B cell (primary cell): ENCODE measurements around the gene CD52. TPM values are rescaled to one million over a fixed set of nuclear protein-coding genes. Genes with fewer than 3 reads are reported as not detected.

ENCODE experiments used
- ATAC-seq: fragments of 200-7000 bp; cut with Tn5 transposase; one replicate; pipeline ENCODE4 v1.10.0; 2021; ENCODE audit warnings: low read depth, mild to moderate bottlenecking, moderate number of reproducible peaks, moderate library complexity
- CTCF ChIA-PET: fragments of 350-600 bp; sonication (Branson Sonifier 250); formaldehyde crosslinking; loops from one replicate; lab custom pipeline; 2021; ENCODE audit warnings: antibody characterized with exemption, inconsistent platforms; lab: Charles Lee
- POLR2A ChIA-PET: fragments of 350-600 bp; sonication (Branson Sonifier 250); formaldehyde crosslinking; loops from one replicate; lab custom pipeline; 2021; ENCODE audit warnings: antibody characterized with exemption; lab: Charles Lee
- DNase-seq: peaks from one replicate; pipeline ENCODE4 v3.0.0; 2013
- H2AFZ ChIP-seq: 2 replicates; pipeline ENCODE4 v1.6.1; 2012; ENCODE audit warnings: mild to moderate bottlenecking, low read depth, low read length; ENCODE audit not compliant: insufficient read depth, poor library complexity, severe bottlenecking
- H3K27ac ChIP-seq, 2 donors: 1 replicate in 1 of 2; 2 replicates in 1 of 2; pipeline ENCODE4 v1.5.1; 2012 to 2013; ENCODE audit warnings: low read length in 2 of 2, mild to moderate bottlenecking in 2 of 2, moderate library complexity in 1 of 2
- H3K27me3 ChIP-seq, 4 experiments: fragments of 200-600 bp in 1 of 4; sonication (generic) in 1 of 4; replicated peaks in 1 of 4; 1 replicate in 2 of 4; 2 replicates in 2 of 4; pipeline versions ENCODE4 v1.6.1 to v1.7.0; 2013 to 2016; ENCODE audit warnings: low read length in 3 of 4, mild to moderate bottlenecking in 2 of 4, mixed read lengths in 1 of 4, moderate library complexity in 1 of 4; ENCODE audit not compliant: insufficient read depth in 4 of 4, control insufficient read depth in 3 of 4; ENCODE audit errors: control extremely low read depth in 1 of 4
- H3K36me3 ChIP-seq, 2 experiments: replicated peaks in 1 of 2; 1 replicate in 1 of 2; 2 replicates in 1 of 2; pipeline versions ENCODE4 v1.6.1 to v1.7.1; 2013; ENCODE audit warnings: low read length in 1 of 2; ENCODE audit not compliant: insufficient read depth in 2 of 2, control insufficient read depth in 1 of 2; ENCODE audit errors: control extremely low read depth in 1 of 2, extremely low read depth in 1 of 2
- H3K4me1 ChIP-seq, 2 donors: fragments of 200-600 bp in 1 of 2; sonication (generic) in 1 of 2; 1 replicate in 1 of 2; 2 replicates in 1 of 2; pipeline versions ENCODE4 v1.5.1 to v1.6.1; 2013 to 2017; ENCODE audit warnings: low read length in 2 of 2; ENCODE audit not compliant: control insufficient read depth in 2 of 2, insufficient read depth in 2 of 2
- H3K4me2 ChIP-seq: replicated peaks from 2 replicates; pipeline ENCODE3; 2012; ENCODE audit warnings: mild to moderate bottlenecking, low read depth, low read length; ENCODE audit not compliant: poor library complexity, severe bottlenecking
- H3K4me3 ChIP-seq, 5 experiments: fragments of 200-600 bp in 1 of 5; sonication (generic) in 1 of 5; 1 replicate in 3 of 5; 2 replicates in 2 of 5; pipeline versions ENCODE4 v1.5.1 to v1.7.0; 2011 to 2016; ENCODE audit warnings: low read length in 4 of 5, mild to moderate bottlenecking in 4 of 5, low read depth in 2 of 5, control low read depth in 1 of 5, moderate library complexity in 1 of 5; ENCODE audit not compliant: insufficient read depth in 1 of 5; ENCODE audit errors: control extremely low read depth in 1 of 5, extremely low read depth in 1 of 5
- H3K79me2 ChIP-seq: fragments of 200-600 bp; sonication (generic); one replicate; pipeline ENCODE4 v1.6.0; 2016; ENCODE audit warnings: low read length; ENCODE audit not compliant: control insufficient read depth, insufficient read depth
- H3K9ac ChIP-seq: fragments of 200-600 bp; sonication (generic); 2 replicates; pipeline ENCODE4 v1.6.1; 2017; ENCODE audit warnings: mild to moderate bottlenecking, low read length, moderate library complexity
- H3K9me3 ChIP-seq, 3 donors: one replicate each; pipeline versions ENCODE4 v1.6.1 to v1.7.1; 2013; ENCODE audit warnings: low read length in 2 of 3; ENCODE audit not compliant: control insufficient read depth in 2 of 3, insufficient read depth in 1 of 3; ENCODE audit errors: control extremely low read depth in 1 of 3
- H4K20me1 ChIP-seq: 2 replicates; pipeline ENCODE4 v1.6.0; 2012; ENCODE audit warnings: mild to moderate bottlenecking, low read length; ENCODE audit not compliant: insufficient read depth, control insufficient read depth, poor library complexity, severe bottlenecking
- H3K27ac Mint-ChIP-seq: one replicate; pipeline ENCODE4 v1.8.0; 2021; ENCODE audit warnings: mixed read lengths
- H3K27me3 Mint-ChIP-seq: one replicate; pipeline ENCODE4 v1.8.0; 2021; ENCODE audit warnings: mixed read lengths
- H3K4me1 Mint-ChIP-seq: one replicate; pipeline ENCODE4 v1.8.0; 2021; ENCODE audit warnings: mixed read lengths
- H3K4me3 Mint-ChIP-seq: one replicate; pipeline ENCODE4 v1.8.0; 2021; ENCODE audit warnings: mixed read lengths
- H3K9me3 Mint-ChIP-seq: one replicate; pipeline ENCODE4 v1.8.0; 2022; ENCODE audit warnings: mixed read lengths; ENCODE audit not compliant: insufficient read depth
- CTCF ChIP-seq: fragments of 200-600 bp; IDR thresholded peaks from one replicate; pipeline ENCODE4 v1.8.0; 2022; ENCODE audit warnings: antibody characterized with exemption, mild to moderate bottlenecking
- EZH2 ChIP-seq: IDR thresholded peaks from 2 replicates; pipeline ENCODE4 v1.6.1; 2012; ENCODE audit warnings: borderline replicate concordance, low read depth, mild to moderate bottlenecking, moderate library complexity, low read length; ENCODE audit not compliant: insufficient read depth, poor library complexity, severe bottlenecking
- WGBS: methylation state at CpG from one replicate; pipeline ENCODE4 v1.1.5; 2013; ENCODE audit warnings: missing lambda C conversion rate; ENCODE audit not compliant: insufficient coverage; 5-methylcytosine and 5-hydroxymethylcytosine counted together
- intact Hi-C: fragments of 100-400 bp; cut with micrococcal nuclease; formaldehyde crosslinking; loops from one replicate; pipeline ENCODE4 v1.10.0; 2022
- polyA plus RNA-seq: library from polyadenylated mRNA; depleted of rRNA; stranded (reverse); fragments of >200 nt; gene quantifications from 2 replicates; pipeline ENCODE4 v1.2.3, GENCODE V29; 2012
- total RNA-seq, 2 donors: library from RNA; stranded (reverse); fragments of 120-200 nt in 1 of 2; gene quantifications; 1 replicate in 1 of 2; 2 replicates in 1 of 2; pipeline versions ENCODE4 v1.2.3 to v1.2.4, GENCODE V29; 2013 to 2022

The CD52 gene
- total and polyA plus RNA-seq, 2 donors (not counting 1 experiment from before 2014, with no cell fraction given): 1,116 to 1,597 TPM

GRCh38 chr1:26305667-26306289 is 12.0 kb upstream of the CD52 start:
- Histone ChIP-seq H3K4me2 (peak overlapping the region; percentile 96), H2AFZ (peak overlapping the region; percentile 99), H3K27me3 (no peaks in the 10 kb centered on the region), H3K36me3 (no peaks in the 10 kb centered on the region), H3K79me2 (peaks cover 49% of the 10 kb centered on the region), H3K9me3 (no peaks in the 10 kb centered on the region), H3K4me3 (peak overlapping the region; percentile 60 to 99 (median 74)), H4K20me1 (no peaks in the 10 kb centered on the region), H3K27ac (peak overlapping the region; percentile 42 to 87), H3K9ac (peak overlapping the region; percentile 89), H3K4me1 (peaks cover 19 to 30% of the 10 kb centered on the region in 2 donors)
- H3K4me3 Mint-ChIP-seq: peak overlapping the region; percentile 95
- DNase-seq (no peak), ATAC-seq (no peak)
- H3K27ac Mint-ChIP-seq: peak overlapping the region; percentile 93
- H3K4me1 Mint-ChIP-seq: peaks cover 28% of the 10 kb centered on the region
- no peaks in the 10 kb centered on the region for H3K27me3 Mint-ChIP-seq
- no peaks in the 10 kb centered on the region for H3K9me3 Mint-ChIP-seq
- 17% methylated on average over 8 of the region's 8 CpGs for WGBS
- CTCF ChIA-PET: interaction anchor here (1.3 to 30.0 kb wide), 4 partner anchors 9 to 24 kb away, joined by 5 to 1400 read pairs (median 6); partner anchors contain the start of gene SH3BGRL3
- intact Hi-C loops: loop anchor here (1.0 kb wide), 2 partner anchors 12 to 16 kb away; partner anchors contain the start of gene CD52
- TF ChIP-seq CTCF: no peak
- TF ChIP-seq EZH2: no peak
- POLR2A ChIA-PET: interaction anchor here (1.7 to 5.6 kb wide), 3 partner anchors 9 to 21 kb away, joined by 6 to 47 read pairs (median 7); partner anchors contain the start of gene CD52
